ENCODE measurements around the gene CTNNA1. TPM values are rescaled to one million over a fixed set of nuclear protein-coding genes. Genes with fewer than 3 reads are reported as not detected.

CTNNA1 gene
- total RNA-seq, 1 donor from 2014 or later = 310 TPM

DNA sequence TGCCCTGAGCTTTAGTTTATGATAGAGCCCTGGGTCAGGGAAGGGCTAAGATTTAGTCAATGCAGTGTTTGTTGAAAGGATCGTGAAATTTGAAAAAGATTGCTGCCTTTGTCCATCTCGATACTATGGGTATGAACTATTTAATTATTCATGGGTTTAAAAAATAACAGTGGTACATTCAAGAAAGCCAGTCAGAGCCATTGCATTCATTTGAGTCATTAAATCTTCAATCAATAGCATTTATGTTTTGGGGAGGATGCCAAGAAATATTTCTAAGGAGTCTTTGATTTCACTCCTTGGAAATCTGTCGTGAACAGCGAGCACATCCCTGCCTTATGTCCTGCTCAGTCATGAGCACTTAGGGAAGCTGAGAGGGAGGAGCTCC lies 176.3 kb downstream of the CTNNA1 start:
- Histone ChIP-seq H3K9me3 (no peaks in the 10 kb centered on the region), H3K27me3 (no peaks in the 10 kb centered on the region), H3K27ac (no peak overlapping the region), H3K36me3 (peaks cover 72 to 85% of the 10 kb centered on the region in 2 donors), H3K4me3 (no peak overlapping the region), H3K4me1 (peaks cover 3 to 17% of the 10 kb centered on the region in 2 donors)
- no peak for DNase-seq (ENCODE audit: low spot score in 2 of 2)
- intact Hi-C loops (cut with DNase I) = loop anchor here (5.0 kb wide), 2 partner anchors 98 to 107 kb away; no protein-coding TSS in a partner anchor
- TF ChIP-seq, protein P1, sequence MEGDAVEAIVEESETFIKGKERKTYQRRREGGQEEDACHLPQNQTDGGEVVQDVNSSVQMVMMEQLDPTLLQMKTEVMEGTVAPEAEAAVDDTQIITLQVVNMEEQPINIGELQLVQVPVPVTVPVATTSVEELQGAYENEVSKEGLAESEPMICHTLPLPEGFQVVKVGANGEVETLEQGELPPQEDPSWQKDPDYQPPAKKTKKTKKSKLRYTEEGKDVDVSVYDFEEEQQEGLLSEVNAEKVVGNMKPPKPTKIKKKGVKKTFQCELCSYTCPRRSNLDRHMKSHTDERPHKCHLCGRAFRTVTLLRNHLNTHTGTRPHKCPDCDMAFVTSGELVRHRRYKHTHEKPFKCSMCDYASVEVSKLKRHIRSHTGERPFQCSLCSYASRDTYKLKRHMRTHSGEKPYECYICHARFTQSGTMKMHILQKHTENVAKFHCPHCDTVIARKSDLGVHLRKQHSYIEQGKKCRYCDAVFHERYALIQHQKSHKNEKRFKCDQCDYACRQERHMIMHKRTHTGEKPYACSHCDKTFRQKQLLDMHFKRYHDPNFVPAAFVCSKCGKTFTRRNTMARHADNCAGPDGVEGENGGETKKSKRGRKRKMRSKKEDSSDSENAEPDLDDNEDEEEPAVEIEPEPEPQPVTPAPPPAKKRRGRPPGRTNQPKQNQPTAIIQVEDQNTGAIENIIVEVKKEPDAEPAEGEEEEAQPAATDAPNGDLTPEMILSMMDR (IDR thresholded peaks at IDR 0.05) = no peak

DNA sequence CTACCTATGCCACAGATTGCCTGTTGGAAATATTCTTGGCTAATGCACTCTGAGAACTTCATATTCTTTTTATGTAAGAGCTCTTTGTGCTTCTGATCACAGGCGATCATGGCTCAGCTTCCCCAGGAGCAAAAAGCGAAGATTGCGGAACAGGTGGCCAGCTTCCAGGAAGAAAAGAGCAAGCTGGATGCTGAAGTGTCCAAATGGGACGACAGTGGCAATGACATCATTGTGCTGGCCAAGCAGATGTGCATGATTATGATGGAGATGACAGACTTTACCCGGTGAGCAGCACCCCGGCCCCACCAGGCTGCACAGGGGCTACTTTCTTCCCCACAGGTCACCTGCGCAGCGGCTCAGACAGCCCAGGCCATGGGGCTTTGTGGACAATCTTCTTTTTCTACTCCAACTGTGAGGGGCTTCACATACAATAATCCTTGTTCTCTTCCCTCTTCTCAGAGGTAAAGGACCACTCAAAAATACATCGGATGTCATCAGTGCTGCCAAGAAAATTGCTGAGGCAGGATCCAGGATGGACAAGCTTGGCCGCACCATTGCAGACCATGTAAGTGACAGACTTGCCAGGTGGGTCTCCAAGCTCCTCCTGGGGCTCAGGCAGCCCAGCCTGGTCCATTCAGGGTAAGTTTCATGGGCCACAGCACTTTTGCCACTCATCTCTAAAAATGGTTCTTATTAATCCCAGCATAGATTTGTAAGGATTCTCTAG lies 177.3 kb downstream of the CTNNA1 start:
- Histone ChIP-seq H3K27me3 (no peaks in the 10 kb centered on the region), H3K4me3 (no peak overlapping the region), H3K27ac (no peak overlapping the region), H3K4me1 (peaks cover 3 to 17% of the 10 kb centered on the region in 2 donors), H3K9me3 (no peaks in the 10 kb centered on the region), H3K36me3 (peaks cover 68 to 85% of the 10 kb centered on the region in 2 donors)
- TF ChIP-seq, protein P1 (IDR thresholded peaks at IDR 0.05) = no peak
- intact Hi-C loops (cut with DNase I) = no loop called here
- DNase-seq (ENCODE audit: low spot score in 2 of 2) = no peak

DNA sequence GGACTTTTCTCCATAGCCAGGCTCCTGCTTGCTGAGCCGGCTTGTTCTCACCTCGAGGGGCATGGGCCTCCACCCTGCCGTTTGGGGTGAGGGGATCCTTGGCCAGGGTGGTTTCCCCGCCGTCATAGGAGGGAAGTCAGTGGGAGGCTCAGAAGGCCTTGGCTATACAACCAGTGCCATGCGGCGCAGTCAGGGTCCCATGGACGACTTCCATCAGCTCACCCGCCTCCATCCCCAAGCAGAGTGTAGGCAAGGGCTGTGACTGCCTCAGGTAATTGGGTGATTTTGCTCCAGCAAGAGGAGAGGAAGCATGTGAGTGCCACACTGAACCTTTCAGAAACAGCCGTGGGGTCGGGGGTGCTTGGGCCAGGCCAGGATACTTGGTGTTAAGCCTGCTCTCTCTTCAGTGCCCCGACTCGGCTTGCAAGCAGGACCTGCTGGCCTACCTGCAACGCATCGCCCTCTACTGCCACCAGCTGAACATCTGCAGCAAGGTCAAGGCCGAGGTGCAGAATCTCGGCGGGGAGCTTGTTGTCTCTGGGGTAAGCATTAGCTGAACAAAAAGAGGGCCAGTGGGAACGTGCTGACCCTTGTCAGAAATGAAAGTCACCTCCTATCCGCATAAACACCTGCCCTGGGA lies 179.1 kb downstream of the CTNNA1 start:
- H3K36me3 ChIP-seq = peaks cover 61 to 73% of the 10 kb centered on the region in 2 donors
- no peaks in the 10 kb centered on the region for H3K27me3 ChIP-seq
- TF ChIP-seq, protein P1 (IDR thresholded peaks at IDR 0.05) = no peak
- no peak overlapping the region for H3K4me3 ChIP-seq
- no peak for DNase-seq (ENCODE audit: low spot score in 2 of 2)
- intact Hi-C loops (cut with DNase I) = no loop called here
- no peak overlapping the region for H3K27ac ChIP-seq
- peaks cover 1 to 5% of the 10 kb centered on the region in 2 donors for H3K4me1 ChIP-seq
- no peaks in the 10 kb centered on the region for H3K9me3 ChIP-seq

DNA sequence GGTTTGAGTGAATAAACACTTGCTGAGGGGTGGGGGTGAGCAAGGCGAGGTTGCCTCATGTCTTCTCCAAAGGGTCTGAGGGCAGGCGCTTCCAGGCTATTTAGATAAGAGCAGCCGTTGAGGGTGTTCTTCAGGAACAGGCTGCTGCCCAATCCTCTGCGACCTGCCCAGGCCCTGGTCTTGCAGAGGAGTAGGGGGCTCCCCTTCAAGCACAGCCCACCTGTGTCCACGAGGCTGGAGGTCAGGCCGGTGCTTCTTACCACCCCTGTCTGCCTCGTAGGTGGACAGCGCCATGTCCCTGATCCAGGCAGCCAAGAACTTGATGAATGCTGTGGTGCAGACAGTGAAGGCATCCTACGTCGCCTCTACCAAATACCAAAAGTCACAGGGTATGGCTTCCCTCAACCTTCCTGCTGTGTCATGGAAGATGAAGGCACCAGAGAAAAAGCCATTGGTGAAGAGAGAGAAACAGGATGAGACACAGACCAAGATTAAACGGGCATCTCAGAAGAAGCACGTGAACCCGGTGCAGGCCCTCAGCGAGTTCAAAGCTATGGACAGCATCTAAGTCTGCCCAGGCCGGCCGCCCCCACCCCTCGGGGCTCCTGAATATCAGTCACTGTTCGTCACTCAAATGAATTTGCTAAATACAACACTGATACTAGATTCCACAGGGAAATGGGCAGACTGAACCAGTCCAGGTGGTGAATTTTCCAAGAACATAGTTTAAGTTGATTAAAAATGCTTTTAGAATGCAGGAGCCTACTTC lies 180.5 kb downstream of the CTNNA1 start:
- Histone ChIP-seq H3K4me1 (no peaks in the 10 kb centered on the region), H3K4me3 (no peak overlapping the region), H3K27me3 (no peaks in the 10 kb centered on the region), H3K36me3 (peaks cover 60 to 72% of the 10 kb centered on the region in 2 donors), H3K27ac (peak overlapping the region in 1 of 2 donors; percentile 2), H3K9me3 (no peaks in the 10 kb centered on the region)
- DNase-seq (ENCODE audit: low spot score in 2 of 2) = no peak
- TF ChIP-seq, protein P1 (IDR thresholded peaks at IDR 0.05) = no peak
- intact Hi-C loops (cut with DNase I) = no loop called here

DNA sequence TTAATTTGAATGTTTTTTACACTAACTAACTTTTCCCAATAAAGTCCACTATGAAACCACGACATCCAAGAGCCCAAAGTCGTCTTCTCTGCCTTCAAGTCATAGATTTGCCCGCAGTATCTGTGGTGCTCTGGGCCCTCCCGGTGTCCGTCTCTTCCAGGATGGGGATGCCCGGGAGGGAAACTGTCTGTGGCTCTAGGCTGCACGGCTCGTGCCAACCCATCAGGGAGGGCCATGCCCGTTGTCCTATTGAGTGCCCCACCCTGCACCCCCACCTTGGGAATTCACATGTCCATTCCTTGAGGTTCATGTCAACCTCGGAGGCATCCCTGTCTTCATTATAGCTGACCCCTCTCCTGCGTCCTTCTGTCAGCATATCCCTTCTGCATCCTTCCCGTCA lies 181.7 kb downstream of the CTNNA1 start:
- TF ChIP-seq, protein P1 (IDR thresholded peaks at IDR 0.05) = no peak
- intact Hi-C loops (cut with DNase I) = no loop called here

More for the DNA sequence above, 181.7 kb downstream of the CTNNA1 start:
- Histone ChIP-seq H3K27ac (no peak overlapping the region), H3K4me3 (no peak overlapping the region), H3K4me1 (no peaks in the 10 kb centered on the region), H3K27me3 (no peaks in the 10 kb centered on the region), H3K9me3 (no peaks in the 10 kb centered on the region), H3K36me3 (peaks cover 51 to 59% of the 10 kb centered on the region in 2 donors)
- DNase-seq (ENCODE audit: low spot score in 2 of 2) = no peak

All from ascending aorta (tissue), 2 donors.